ENCODE data around the gene GALNT15.

Gene GALNT15

GRCh38 chr3:16248556-16248955 lies 74.1 kb downstream of the GALNT15 start:
- TF ChIP-seq, protein P1, sequence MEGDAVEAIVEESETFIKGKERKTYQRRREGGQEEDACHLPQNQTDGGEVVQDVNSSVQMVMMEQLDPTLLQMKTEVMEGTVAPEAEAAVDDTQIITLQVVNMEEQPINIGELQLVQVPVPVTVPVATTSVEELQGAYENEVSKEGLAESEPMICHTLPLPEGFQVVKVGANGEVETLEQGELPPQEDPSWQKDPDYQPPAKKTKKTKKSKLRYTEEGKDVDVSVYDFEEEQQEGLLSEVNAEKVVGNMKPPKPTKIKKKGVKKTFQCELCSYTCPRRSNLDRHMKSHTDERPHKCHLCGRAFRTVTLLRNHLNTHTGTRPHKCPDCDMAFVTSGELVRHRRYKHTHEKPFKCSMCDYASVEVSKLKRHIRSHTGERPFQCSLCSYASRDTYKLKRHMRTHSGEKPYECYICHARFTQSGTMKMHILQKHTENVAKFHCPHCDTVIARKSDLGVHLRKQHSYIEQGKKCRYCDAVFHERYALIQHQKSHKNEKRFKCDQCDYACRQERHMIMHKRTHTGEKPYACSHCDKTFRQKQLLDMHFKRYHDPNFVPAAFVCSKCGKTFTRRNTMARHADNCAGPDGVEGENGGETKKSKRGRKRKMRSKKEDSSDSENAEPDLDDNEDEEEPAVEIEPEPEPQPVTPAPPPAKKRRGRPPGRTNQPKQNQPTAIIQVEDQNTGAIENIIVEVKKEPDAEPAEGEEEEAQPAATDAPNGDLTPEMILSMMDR (IDR thresholded peaks at IDR 0.05), result no peak
- no peaks in the 10 kb centered on the region for H3K36me3 ChIP-seq
- H3K4me3 ChIP-seq (ENCODE audit: low read depth in 1 of 2, low read length in 1 of 2), result no peak overlapping the region
- peaks cover 14 to 16% of the 10 kb centered on the region in 2 experiments for H3K4me1 ChIP-seq (ENCODE audit: control insufficient read depth in 1 of 2, insufficient read depth in 1 of 2, low read depth in 1 of 2, low read length in 1 of 2)
- H3K27ac ChIP-seq, result no peak overlapping the region
- no peaks in the 10 kb centered on the region for H3K27me3 ChIP-seq
- H3K9me3 ChIP-seq, result no peaks in the 10 kb centered on the region

DNA sequence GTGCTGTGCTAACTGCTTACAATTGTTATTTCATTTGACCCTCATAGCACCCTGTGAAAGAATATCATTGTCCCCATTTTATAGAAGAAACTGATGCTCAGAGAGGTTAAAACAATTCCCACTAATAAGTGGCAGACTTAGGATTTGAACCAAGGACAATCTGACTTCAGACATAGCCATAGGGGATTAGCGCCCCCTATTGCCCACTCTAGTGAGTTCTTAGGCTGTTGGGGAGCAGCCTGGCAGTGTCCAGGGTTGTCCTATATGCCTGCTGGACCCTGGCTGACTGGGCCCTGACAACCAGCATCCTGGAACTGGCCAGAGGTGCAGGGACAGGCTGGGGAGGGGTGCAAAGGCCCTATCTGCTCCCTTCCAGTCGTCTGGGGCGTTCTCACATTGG lies 74.9 kb downstream of the GALNT15 start:
- Histone ChIP-seq H3K9me3 (no peaks in the 10 kb centered on the region), H3K27me3 (no peaks in the 10 kb centered on the region), H3K4me3 (ENCODE audit: low read depth in 1 of 2, low read length in 1 of 2) (no peak overlapping the region), H3K36me3 (no peaks in the 10 kb centered on the region), H3K4me1 (ENCODE audit: control insufficient read depth in 1 of 2, insufficient read depth in 1 of 2, low read depth in 1 of 2, low read length in 1 of 2) (peaks cover 22 to 23% of the 10 kb centered on the region in 2 experiments), H3K27ac (no peak overlapping the region)
- TF ChIP-seq, protein P1 (IDR thresholded peaks at IDR 0.05), result no peak

DNA sequence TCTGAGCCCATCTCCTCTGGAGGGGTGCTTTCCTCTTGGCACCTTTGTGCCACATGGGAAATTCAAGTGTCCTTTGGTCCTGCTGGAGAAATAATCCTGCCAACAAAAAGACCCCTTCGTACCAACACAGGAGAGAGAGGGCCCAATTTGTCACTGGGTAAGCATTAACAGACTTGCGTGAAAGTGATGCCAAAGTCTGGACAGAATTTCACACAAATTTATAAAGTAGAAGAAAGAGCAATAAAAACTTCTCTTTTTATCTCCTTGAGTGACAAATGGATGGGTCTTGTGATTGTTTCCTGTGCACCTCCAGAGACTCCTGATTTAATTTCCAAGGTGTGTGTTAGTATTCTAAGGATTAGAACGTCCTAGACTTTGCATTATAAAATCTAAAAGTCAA lies 75.4 kb downstream of the GALNT15 start:
- Histone ChIP-seq H3K36me3 (no peaks in the 10 kb centered on the region), H3K4me3 (ENCODE audit: low read depth in 1 of 2, low read length in 1 of 2) (no peak overlapping the region), H3K4me1 (ENCODE audit: control insufficient read depth in 1 of 2, insufficient read depth in 1 of 2, low read depth in 1 of 2, low read length in 1 of 2) (peaks cover 22 to 23% of the 10 kb centered on the region in 2 experiments), H3K27ac (no peak overlapping the region), H3K27me3 (no peaks in the 10 kb centered on the region), H3K9me3 (no peaks in the 10 kb centered on the region)
- TF ChIP-seq, protein P1 (IDR thresholded peaks at IDR 0.05), result no peak

DNA sequence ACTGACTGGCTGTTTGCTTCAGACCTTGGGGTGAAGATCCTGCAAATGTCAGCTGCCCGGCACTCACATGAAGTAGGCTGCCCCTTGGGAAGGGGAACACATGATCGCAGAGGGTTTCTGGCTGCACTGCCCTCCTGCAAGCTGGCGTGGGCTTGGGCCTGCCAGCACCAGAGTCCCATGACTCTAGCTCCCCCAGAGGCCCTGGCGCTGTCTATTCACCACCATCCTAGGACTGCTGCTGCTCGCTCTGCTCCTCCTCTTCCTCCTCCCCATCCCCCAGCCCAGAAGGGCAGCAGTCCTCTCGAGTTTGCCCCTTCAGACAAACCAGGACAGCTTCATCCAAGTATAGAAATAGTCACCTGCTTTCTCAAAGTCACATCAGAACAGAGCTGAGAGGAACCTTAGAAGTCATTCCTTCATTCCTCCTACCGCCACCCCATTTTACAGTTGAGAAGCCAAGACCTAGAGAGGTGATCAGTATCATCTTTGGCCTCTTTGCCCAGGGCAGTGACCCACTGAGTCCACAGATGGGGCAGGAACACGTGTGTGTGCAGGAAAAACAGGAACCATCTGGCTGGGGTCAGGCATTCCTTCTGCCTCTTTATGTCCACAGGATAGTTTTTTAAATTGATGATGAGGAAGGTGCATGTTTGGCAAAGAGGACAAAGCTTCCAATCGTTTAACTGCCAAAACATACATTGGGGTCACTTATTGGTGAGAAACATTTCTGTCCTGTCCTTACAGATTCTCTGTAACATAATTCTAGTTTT lies 77.0 kb downstream of the GALNT15 start:
- TF ChIP-seq, protein P1 (IDR thresholded peaks at IDR 0.05), result no peak
- no peak overlapping the region for H3K4me3 ChIP-seq (ENCODE audit: low read depth in 1 of 2, low read length in 1 of 2)
- H3K27ac ChIP-seq, result no peak overlapping the region
- H3K9me3 ChIP-seq, result no peaks in the 10 kb centered on the region
- no peaks in the 10 kb centered on the region for H3K27me3 ChIP-seq
- H3K36me3 ChIP-seq, result no peaks in the 10 kb centered on the region
- peaks cover 22 to 23% of the 10 kb centered on the region in 2 experiments for H3K4me1 ChIP-seq (ENCODE audit: control insufficient read depth in 1 of 2, insufficient read depth in 1 of 2, low read depth in 1 of 2, low read length in 1 of 2)

- Histone ChIP-seq H3K9me3 (no peaks in the 10 kb centered on the region), H3K4me1 (ENCODE audit: control insufficient read depth in 1 of 2, insufficient read depth in 1 of 2, low read depth in 1 of 2, low read length in 1 of 2) (peaks cover 18% of the 10 kb centered on the region in 2 experiments), H3K36me3 (no peaks in the 10 kb centered on the region)
These were observed 77.9 kb downstream of the GALNT15 start for GRCh38 chr3:16252243-16252978.

More at GRCh38 chr3:16252243-16252978, 77.9 kb downstream of the GALNT15 start:
- Histone ChIP-seq H3K27me3 (no peaks in the 10 kb centered on the region), H3K4me3 (ENCODE audit: low read depth in 1 of 2, low read length in 1 of 2) (no peak overlapping the region), H3K27ac (peak overlapping the region; percentile 77)
- TF ChIP-seq, protein P1 (IDR thresholded peaks at IDR 0.05), result no peak
